ENCODE data around the gene TBL3.

DNA sequence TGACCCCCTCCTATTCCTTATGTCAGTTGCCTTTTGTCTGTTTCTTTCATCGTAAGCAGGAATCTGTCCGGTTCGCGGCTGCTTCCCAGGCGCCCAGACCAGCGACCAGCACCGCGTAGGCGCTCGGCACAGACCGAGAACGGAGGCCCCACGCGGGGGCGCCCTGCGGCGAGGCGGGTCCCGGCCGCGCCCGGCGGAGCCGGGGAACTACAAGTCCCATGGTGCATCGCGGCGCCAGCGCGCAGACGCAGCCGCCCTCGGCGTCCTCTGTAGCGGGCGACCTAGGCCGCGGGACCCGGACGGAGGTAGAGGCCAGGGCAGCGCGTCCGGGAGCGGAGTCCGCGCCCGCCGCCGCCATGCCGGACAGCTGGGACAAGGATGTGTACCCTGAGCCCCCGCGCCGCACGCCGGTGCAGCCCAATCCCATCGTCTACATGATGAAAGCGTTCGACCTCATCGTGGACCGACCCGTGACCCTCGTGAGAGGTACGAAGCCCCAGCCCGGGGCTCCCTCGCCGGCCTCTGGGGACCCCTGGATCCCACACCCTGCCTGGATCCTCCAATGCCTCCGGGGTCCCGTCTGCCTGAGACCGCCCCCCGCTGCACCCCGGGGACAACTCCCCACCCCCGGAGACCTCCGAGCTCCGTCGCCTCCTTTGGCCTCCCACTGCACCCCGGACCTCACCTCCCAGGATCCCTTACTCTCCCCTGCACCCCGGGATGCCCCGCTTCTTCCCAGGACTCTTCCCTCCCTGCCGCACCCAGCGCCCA is 12.4 kb upstream of the TBL3 start, which contains the start of gene NDUFB10:
- TF ChIP-seq, protein P1, sequence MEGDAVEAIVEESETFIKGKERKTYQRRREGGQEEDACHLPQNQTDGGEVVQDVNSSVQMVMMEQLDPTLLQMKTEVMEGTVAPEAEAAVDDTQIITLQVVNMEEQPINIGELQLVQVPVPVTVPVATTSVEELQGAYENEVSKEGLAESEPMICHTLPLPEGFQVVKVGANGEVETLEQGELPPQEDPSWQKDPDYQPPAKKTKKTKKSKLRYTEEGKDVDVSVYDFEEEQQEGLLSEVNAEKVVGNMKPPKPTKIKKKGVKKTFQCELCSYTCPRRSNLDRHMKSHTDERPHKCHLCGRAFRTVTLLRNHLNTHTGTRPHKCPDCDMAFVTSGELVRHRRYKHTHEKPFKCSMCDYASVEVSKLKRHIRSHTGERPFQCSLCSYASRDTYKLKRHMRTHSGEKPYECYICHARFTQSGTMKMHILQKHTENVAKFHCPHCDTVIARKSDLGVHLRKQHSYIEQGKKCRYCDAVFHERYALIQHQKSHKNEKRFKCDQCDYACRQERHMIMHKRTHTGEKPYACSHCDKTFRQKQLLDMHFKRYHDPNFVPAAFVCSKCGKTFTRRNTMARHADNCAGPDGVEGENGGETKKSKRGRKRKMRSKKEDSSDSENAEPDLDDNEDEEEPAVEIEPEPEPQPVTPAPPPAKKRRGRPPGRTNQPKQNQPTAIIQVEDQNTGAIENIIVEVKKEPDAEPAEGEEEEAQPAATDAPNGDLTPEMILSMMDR (IDR thresholded peaks at IDR 0.05), result peak; percentile 80
- no peak for TF ChIP-seq EZH2 (IDR thresholded peaks at IDR 0.05; ENCODE audit: borderline replicate concordance, insufficient read depth, low read depth, low read length, poor library complexity, severe bottlenecking)
